UCSD-AML1 (cell line): ENCODE results near the gene UGT8.
"Not testable (repeated sequence)": the region's sequence is repeated elsewhere in the genome, so short reads cannot be mapped to it uniquely, and the experiment has no call there.

ENCODE experiments used
- DNase-seq: peaks from one replicate; lab custom pipeline; 2025; ENCODE audit not compliant: unreplicated experiment; lab: John Stamatoyannopoulos, UW

The UGT8 gene

DNA sequence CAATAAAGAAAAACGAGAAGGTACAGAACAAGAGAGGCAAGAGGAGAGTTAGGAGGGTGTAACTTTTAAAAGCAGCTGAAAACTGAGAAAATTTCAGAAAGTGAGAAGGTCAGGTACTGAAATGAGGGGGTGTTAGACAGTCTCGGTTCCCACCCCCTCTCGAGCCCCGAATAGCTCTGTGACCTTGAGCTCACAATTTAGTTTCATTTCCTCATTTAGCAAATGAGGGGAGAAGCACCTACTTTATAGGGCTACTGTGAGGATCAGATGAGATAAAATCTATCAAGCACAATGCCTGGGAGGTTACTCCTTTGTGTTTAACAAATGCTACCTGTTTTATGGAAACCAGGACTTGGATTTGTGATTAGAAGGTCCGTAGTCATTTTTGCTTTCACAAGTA, 4.9 kb downstream of the UGT8 start:
- DNase-seq: no peak

DNA sequence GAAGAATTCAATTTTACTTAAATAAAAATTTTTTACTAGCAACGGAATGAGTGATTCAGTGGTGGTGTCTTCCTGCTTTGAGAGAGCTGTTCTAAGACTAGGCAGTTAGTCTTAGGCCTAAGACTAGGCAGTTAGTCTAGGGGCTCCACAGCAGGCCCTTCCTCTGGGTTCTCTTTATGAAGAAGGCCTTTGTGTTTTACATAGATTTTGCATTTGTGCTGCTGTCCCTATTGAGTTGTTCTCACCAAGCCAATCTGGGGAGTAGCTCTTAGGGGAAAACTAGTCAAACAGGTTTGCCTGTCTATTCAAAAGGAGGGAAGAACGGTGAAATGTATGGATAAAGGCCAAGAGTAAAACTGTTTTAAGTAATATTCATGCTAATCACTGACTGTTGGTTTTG, 7.6 kb downstream of the UGT8 start:
- DNase-seq: no peak

DNA sequence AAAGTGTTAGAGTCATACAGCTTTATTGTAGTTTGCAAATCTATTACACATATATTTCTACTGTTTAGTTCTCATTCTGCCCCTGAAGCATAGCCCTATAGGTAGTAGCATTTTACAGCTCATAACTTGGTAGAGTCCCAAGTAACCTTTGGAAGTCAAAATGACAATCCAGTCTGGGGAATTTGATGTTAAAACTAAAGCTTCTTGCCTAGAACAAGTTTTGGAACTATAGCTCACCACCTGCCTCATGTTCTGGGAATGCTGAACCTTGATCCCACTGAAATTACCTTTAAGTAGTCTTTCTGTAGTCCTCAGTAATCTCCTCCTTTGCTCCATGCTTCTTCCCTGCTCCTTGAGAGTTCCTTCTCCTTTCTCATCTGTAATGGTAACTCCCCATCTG, 8.4 kb downstream of the UGT8 start:
- no peak for DNase-seq

DNA sequence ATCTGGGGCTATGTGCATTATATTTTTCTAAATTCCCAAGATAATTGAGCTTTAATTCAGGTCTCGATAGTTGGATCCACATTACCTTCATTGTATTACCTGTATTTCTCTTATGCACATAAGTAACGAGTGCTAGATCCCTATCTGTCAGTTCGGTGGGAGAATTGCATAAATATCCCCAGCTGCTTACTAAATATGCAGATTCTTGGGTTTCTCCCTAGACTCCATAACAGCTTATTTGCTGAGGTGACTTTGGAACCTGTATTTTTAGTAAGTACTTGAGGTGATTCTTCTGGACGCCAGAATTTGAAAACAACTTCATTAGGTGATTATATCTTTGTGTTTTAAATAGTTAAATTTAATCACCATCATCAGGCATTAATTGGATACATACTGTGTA, 15.0 kb downstream of the UGT8 start:
- DNase-seq: no peak

DNA sequence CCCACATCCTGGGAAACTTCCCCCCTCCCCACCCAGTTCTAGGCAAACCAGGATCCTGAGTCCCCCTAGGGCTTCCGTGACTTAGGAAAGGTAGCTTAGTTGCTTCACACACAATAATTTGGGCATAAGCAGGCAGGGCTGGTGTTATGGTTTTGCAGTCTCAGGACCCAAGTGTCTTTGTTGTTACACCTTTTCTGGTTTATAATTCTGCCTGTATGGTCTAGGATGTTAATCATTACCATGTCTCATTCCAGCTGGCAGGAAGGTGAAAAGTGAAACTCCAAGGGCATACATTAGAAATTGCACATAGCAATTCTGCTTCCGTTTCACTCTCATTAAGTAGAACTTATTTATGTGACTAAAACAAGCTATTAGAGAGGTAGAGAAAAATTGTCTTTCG, 16.8 kb downstream of the UGT8 start:
- no peak for DNase-seq

DNA sequence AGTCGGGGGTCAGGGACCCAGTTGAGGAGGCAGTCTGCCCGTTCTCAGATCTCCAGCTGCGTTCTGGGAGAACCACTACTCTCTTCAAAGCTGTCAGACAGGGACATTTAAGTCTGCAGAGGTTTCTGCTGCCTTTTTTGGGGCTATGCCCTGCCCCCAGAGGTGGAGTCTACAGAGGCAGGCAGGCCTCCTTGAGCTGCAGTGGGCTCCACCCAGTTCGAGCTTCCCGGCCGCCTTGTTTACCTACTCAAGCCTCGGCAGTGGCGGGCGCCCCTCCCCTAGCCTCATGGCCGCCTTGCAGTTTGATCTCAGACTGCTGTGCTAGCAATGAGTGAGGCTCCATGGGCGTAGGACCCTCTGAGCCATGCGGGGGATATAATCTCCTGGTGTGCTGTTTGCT, 17.4 kb downstream of the UGT8 start:
- DNase-seq: not testable (repeated sequence)

DNA sequence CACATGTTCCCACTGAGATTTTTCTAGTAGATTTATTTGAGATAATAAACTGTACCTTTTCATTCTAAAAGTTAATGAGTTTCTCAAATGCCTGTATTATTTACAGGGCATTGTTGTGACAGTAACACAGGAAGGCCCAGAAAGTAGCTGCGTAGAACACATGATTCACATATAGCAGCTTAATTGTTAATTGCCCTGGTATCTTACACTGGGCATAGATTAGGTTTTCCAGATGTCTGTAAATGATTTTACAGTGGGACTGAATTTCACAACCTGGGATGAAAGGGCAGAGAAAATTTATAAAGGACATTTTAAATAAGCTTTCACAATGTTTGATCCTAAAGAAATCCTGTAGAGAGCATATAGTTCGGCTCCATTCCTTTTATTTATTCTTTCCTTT, 27.6 kb downstream of the UGT8 start:
- DNase-seq: no peak

DNA sequence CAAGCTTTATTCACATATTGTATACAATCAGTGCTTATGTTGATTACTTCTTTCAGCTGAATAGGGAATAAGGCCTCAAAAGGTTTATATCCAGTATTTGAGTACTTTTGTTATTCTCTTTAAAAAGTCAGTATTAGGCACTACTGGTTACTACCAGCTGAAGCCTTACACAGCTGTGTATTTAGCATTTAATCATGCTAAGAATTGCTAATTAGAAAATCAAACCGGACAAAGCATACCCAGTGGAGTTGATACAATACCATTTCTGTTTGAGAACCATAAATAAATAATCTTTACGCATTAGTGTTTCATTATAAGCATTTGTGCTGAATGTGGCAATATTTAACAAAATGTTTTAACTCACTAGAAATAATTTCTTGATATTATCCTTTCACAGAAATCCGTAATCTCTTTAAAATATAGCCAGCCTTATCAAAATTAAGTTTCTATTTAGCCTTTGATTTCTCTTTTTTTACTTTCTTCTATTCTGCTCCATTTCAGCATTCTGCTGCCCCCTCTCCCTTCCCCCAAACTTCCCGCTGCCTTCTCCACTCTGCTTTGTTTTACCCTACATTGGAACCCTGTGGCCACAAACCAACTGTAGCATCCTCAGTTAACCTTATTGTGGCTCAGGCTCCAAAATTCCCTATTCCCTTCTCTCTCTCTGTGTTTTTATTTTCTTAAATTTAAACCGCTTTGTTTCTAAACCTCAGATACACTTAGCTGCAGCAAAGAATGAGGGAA, 37.8 kb downstream of the UGT8 start:
- DNase-seq: no peak

DNA sequence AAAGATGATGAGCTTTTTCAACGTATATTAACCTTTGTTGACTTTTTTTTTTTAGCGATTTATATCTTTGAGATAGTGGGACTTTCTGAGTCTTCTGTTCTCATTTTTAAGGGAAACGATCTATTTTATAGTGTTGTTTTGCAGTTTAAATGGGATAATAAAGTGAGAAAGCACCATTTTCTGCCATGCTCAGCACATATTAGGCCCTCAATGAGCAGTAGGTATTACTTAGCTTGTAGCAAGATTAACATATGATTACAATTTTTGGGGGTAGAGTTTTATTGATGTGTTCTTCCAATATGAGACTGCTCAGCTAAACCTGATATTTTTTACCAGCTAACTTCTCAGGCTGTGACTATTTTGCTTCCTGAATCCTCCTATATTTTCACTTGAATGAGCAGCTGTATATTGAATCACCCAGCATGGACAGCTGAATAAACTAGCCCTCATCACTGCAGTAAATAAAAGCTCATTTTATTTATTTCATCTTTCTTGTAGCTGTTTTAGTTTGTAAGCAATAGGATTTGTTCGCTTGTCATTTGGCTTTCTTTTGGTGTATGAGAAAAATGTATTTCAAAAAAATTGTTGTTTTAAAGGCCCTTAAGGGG, 43.7 kb downstream of the UGT8 start:
- DNase-seq: no peak

DNA sequence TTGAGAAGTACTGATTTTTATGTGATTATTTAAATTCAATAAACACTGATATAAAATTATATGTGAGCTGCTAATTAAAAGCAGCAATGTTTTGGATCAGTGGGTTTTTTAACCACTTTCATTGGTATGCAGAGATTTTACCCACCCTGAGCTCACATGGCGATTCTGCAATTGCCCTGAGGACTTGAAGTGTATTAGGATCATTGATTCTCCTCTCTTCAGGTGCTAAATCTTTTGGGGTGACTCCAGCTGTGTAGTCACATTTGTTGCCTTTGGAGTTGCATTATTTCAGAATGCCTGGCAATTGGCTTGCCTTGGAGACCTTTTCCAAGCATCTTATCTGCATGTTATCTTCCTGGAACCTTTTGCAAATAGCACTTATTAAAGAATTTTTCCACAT, 51.3 kb downstream of the UGT8 start:
- no peak for DNase-seq

DNA sequence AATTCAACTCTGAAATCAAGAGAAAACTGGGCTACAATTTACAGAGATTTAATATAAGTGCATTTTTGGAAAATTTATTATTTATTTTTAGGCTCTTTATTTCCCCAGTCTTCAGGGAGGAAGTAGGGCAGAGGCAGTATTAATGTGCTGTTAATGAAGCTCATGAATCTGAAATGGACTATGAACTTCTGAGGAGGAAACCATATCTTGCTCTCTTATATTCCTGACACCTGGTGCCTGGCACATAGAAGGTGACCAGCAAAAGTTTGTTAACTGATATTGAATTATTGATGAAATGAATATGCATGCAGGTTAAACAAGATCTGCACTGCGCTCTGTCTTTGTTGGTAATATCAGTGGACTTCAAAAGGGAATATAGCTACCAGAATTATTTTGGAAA, 55.1 kb downstream of the UGT8 start:
- no peak for DNase-seq

DNA sequence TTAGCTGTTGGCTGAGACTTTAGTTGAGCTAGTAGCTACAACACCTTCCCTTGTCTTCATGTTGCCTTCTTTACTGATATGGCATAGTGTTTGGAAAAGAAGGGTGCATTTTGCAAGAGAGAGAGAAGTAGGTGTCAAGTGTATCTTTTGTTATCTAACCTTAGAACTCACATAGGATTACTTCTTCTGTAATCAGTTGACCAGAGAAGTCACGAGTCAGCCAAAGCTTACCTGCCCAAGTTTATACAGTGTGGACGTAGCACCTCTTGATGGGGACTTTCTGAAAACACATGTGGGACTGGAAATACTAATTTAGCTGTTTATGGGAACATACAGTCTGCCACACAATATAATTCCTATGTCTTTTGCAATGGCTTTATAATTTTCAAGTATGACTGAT, 56.0 kb downstream of the UGT8 start:
- no peak for DNase-seq

DNA sequence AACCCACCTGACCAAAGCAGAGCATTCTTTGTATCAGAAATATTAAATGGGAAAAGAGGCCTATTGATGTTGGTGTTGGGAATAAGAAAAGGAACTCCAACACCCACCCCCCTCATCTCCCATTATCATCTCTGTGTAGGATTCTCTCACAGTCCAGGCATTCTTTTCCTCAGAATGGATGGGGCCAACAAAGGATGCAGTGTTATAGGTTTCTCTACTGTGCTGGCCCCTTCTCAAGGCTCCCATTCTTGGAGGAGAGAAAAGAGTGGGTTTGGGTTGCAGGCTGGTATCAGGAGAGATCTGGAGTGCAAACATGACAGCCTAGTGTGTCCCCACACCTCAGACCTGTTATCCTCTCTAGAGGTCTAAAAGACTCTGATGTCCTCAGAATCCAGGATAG, 59.6 kb downstream of the UGT8 start:
- DNase-seq: no peak

DNA sequence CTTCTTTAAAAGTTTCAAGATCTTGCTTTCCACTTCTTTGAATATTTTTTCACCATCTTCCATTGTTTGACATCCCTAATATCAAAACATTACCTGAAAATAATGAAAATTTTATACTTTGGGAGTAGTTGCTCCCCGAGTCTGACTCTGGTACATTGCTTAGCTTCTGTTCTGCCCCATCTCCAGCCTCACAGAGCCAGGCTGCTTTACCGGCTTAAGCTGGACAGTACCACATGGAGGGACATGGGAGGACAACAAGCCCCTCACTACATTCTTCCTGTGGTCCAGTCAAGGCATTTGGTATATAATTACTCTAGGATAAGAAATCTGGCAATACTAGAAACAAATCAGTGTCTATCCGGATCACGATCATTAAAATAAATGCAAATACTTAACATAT, 60.2 kb downstream of the UGT8 start:
- no peak for DNase-seq

DNA sequence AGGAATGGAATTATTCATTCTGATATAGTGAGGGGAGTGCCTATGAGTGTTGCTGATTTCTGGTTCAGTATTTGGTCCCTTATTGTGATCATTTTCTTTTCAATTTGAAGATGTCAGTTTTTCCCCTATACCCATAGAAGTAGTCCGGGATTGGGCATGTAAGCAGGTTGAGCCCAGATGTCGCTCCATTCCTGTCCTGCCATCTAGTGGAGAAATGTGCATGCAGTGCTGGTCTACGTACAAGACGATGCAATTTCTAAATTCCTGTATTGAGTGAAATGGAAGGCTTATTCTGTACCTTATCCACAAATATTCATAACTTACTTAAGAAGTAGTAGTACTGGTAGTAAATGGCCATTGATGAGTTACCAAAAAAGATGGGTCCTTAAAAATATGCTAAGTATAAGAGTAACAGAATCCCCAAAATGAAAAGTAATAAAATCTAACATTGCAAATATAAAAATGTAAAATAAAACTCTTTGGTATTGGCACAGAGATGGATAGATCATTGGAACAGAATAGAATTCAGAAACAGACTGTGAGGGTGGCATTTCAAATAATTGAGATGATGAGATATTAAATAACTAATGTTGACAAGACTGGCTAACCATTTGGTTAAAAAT, 60.9 kb downstream of the UGT8 start:
- DNase-seq: peak; percentile 13

DNA sequence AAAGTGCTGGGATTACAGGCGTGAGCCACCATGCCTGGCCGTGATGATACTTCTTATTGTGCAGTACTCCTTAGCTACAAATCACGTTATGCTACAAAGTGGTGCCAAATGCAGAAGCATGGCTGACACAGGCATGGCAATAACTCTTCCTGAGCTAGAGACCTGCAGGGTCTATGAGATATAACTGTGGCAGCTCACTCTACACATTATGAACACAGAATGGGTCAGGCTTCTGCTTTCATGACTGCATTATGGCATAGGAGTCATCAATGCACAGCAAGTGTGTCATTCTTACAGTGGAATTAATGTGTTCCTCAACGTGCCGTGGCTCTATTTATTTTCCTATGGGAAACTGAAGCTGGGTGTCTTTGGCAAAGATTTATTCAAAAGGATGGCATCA, 64.5 kb downstream of the UGT8 start:
- DNase-seq: no peak

DNA sequence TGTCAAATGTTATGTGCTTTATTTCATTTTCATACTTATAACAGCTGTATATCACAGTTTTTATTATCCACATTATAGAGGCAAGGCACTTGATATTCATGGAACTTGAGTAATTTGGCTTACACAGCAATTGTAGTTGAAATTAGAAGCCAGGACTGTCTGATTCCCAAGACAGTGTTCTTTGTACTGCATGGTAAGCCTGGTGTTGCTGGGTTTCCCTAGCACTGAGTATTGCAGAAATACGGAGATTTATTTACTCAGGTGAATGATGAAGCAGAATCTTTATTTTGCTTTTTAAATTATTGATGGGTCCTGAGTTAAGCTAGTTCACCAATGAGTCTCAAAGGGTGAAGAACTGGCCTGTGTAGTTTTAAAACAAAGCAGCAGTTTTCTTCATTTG, 70.0 kb downstream of the UGT8 start:
- DNase-seq: no peak

DNA sequence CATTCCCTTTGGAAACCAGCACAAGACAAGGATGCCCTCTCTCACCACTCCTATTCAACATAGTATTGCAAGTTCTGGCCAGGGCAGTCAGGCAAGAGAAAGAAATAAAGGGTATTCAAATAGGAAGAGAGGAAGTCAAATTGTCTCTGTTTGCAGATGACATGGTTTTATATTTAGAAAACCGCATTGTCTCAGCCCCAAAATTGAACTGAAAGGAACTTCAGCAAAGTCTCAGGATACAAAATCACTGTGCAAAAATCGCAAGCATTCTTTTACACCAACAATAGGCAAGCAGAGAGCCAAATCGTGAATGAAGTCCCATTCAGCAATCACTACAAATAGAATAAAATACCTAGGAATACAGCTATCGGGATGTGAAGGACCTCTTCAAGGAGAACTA, 72.1 kb downstream of the UGT8 start:
- not testable (repeated sequence) for DNase-seq

DNA sequence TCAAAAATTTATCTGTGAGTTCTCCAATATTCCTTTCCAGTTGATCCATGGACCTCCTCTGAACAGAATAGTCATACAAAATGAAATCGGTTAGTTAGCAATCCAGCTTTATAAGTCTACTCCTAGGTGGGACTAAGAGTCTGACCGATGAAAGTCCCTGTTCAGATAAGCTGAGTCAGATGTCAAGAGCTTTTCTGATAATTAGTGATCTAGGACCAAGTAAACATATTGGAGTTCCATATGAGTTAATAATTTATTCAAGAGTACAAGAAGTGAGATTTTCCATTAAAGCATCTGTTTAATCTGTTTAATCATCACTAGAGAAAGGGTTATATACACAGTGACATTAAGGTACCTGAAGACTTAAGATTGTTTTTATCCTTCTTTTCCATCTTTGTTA, 74.7 kb downstream of the UGT8 start:
- DNase-seq: no peak

DNA sequence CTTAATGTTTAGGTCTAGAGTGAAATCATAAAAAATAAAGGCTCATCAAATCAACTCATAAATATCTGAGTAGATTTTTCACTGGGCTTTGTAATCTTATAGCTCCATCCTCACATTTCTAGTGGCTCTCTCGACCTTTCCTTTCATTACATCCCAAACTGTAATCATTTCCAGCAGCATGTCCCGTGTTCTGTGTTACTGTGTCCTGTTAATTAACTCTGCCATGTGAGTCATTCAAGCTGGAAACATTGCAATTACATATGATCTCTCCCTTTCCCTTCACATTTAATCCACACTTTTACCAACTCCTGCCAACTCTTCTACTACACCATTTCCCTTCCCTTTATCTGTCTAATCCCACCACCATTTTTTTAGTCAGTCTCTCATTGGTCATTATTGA, 75.5 kb downstream of the UGT8 start:
- DNase-seq: no peak

DNA sequence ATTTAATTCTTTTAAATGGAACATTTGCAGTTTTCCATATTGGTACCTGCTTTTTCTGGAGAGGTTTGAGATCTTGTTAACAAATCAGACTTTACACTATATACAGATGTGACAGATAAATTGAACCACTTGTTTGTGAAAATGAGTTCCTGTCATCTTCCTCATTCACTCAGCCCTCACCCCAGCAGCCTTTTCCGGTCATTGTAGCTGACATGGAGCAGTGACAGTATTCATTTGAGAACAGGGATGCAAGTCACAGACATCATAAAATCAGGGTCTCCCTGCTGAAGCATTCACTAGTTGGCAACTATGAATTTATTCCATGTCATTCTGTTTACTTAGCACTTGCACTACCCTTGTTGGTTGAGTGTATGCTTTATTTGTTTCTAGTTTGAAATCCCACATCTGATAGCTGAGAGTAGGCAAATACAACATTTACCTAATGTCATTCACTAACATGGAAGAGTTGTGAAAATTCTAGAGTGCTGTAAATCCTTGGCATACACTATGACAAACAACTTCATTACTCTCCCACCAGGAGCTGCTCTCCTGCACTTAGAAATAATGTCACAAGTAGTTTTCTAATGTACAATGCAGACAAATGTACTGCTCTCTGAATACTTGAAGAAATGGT, 78.9 kb downstream of the UGT8 start:
- no peak for DNase-seq

DNA sequence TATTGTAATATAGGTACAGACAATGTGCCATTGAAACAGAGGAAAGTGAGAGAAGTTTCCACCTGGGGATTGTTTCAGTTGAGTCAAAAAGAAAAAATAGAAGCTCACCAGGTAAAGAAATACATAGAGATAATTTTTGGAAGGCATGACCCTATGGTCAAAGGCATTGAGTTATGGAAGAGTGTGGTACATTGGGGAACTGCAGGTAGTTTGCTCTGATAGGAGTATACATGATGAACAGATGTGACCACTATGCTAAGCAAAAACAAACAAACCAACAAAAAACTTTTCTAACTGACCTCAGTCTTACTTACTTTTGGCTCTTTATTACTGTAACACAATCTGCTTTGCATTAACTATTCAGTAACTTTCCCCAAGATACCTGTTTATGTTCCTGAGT, 85.9 kb downstream of the UGT8 start:
- no peak for DNase-seq
